ENCODE data around the gene PDLIM7. TPM values are rescaled to one million over a fixed set of nuclear protein-coding genes. Genes with fewer than 3 reads are reported as not detected.

PDLIM7 gene
- total and polyA plus RNA-seq, 2 of the 4 experiments (the other 2 are of a cell fraction), result 70.4 to 534 TPM

DNA sequence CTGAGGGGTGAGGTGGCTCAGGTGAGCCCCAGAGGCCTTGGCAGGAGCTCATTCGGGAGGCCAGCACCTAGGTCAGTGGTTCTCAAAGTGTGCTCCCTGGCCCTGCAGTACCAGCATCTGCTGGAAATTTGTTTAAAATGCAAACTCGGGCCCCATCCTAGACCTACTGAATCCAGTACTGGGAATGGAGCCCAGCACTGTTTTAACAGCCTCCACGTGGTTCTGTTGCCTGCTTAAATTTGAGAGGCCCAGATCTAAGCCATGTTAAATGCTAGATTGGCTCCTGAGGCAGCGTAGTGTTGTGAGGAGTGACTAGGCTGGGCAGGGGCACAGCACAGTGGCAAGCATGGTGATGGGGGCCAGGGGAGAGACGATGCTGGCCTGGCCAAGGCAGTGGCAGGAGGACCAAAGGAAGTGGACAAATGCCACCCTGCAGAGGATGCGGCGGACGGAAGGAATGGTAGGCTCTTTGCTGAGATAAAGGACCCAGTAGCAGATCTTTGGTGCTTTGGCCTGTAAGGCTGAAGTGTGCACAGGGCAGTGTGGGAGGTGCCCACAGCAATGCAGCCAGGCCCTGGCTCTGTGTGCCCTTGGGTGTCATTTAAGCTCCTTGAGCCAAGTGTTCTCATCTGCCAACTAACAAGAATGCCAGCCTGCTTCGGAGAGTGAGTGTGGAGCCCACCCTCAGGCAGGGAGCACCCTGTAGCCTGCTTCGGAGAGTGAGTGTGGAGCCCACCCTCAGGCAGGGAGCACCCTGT lies 46.6 kb downstream of the PDLIM7 start:
- WGBS, 2 experiments (ENCODE audit: extremely low coverage in 2 of 2, insufficient read length in 1 of 2), result 88% methylated on average over 6 of the region's 10 CpGs; no CpG with 5 or more reads in 1 of the 2 experiments

More for the DNA sequence above, 46.6 kb downstream of the PDLIM7 start:
- Histone ChIP-seq H3K79me1 (ENCODE audit: low read depth in 1 of 2, low read length in 2 of 2) (peaks cover 0 to 4% of the 10 kb centered on the region in 2 experiments; a peak in 1 of 4 replicates), H3K23ac (ENCODE audit: low read depth, low read length) (no peak overlapping the region), H3K14ac (replicated peaks; ENCODE audit: low read depth, low read length) (no peak overlapping the region), H3K27ac (ENCODE audit: insufficient read depth, low read length) (no peak overlapping the region), H3K4me3 (ENCODE audit: insufficient read depth, low read depth, low read length) (no peak overlapping the region), H2BK120ac (ENCODE audit: low read depth, low read length) (no peak overlapping the region), H3K56ac (ENCODE audit: extremely low read depth, insufficient read depth, low read length) (no peak overlapping the region), H4K8ac (ENCODE audit: low read depth in 2 of 2, low read length in 2 of 2) (no peak overlapping the region), H3K36me3 (ENCODE audit: control insufficient read depth, insufficient read depth, low read length) (no peaks in the 10 kb centered on the region), H3K4me2 (ENCODE audit: low read depth, low read length) (no peak overlapping the region), H2BK20ac (ENCODE audit: low read depth, low read length) (no peak overlapping the region), H2AFZ (replicated peaks; ENCODE audit: low read length, poor library complexity) (no peak overlapping the region), H3K9ac (ENCODE audit: low read depth, low read length) (no peak overlapping the region), H4K20me1 (ENCODE audit: insufficient read depth, low read length) (peaks cover 23% of the 10 kb centered on the region), H3K4ac (ENCODE audit: low read depth, low read length) (no peak overlapping the region), H2AK9ac (replicated peaks; ENCODE audit: low read depth, low read length, poor library complexity) (peak overlapping the region; percentile 62), H3K18ac (ENCODE audit: low read depth, low read length) (no peak overlapping the region), H2AK5ac (ENCODE audit: low read depth, low read length) (no peak overlapping the region), H4K91ac (ENCODE audit: insufficient read depth, low read depth, low read length) (no peak overlapping the region), H4K5ac (ENCODE audit: low read depth, low read length) (no peak overlapping the region), H3K9me3 (ENCODE audit: control insufficient read depth, insufficient read depth, low read length) (no peaks in the 10 kb centered on the region), H3K4me1 (ENCODE audit: control insufficient read depth, insufficient read depth, low read length) (peaks cover 17% of the 10 kb centered on the region), H3K27me3 (ENCODE audit: control insufficient read depth, insufficient read depth, low read length) (no peaks in the 10 kb centered on the region), H2BK15ac (ENCODE audit: low read depth, low read length) (no peak overlapping the region), H2BK5ac (ENCODE audit: low read depth, low read length, poor library complexity, severe bottlenecking) (no peak overlapping the region), H3K9me1 (ENCODE audit: insufficient read depth, low read length) (peaks cover 4% of the 10 kb centered on the region; the same call in 1 of the 2 replicates)
- TF ChIP-seq MAZ (IDR thresholded peaks at IDR 0.05; ENCODE audit: borderline replicate concordance, low read depth, low read length), result no peak
- TF ChIP-seq MXI1 (IDR thresholded peaks at IDR 0.05; ENCODE audit: borderline replicate concordance, low read depth, low read length), result no peak
- TF ChIP-seq, protein P1, sequence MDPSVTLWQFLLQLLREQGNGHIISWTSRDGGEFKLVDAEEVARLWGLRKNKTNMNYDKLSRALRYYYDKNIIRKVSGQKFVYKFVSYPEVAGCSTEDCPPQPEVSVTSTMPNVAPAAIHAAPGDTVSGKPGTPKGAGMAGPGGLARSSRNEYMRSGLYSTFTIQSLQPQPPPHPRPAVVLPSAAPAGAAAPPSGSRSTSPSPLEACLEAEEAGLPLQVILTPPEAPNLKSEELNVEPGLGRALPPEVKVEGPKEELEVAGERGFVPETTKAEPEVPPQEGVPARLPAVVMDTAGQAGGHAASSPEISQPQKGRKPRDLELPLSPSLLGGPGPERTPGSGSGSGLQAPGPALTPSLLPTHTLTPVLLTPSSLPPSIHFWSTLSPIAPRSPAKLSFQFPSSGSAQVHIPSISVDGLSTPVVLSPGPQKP (IDR thresholded peaks at IDR 0.05; ENCODE audit: borderline replicate concordance, low read depth, low read length), result no peak
- no peak for TF ChIP-seq MAFK (IDR thresholded peaks at IDR 0.05; ENCODE audit: low read depth, low read length)
- no peak for TF ChIP-seq POLR2A (IDR thresholded peaks at IDR 0.05; ENCODE audit: low read depth, low read length)
- TF ChIP-seq, protein P2, sequence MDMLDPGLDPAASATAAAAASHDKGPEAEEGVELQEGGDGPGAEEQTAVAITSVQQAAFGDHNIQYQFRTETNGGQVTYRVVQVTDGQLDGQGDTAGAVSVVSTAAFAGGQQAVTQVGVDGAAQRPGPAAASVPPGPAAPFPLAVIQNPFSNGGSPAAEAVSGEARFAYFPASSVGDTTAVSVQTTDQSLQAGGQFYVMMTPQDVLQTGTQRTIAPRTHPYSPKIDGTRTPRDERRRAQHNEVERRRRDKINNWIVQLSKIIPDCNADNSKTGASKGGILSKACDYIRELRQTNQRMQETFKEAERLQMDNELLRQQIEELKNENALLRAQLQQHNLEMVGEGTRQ (IDR thresholded peaks at IDR 0.05; ENCODE audit: low read depth, low read length), result no peak
- no peak for TF ChIP-seq RAD21 (IDR thresholded peaks at IDR 0.05; ENCODE audit: low read length)
- no peak for TF ChIP-seq CHD1 (IDR thresholded peaks at IDR 0.05; ENCODE audit: low read depth, low read length)
- TF ChIP-seq RFX5 (IDR thresholded peaks at IDR 0.05; ENCODE audit: low read depth, low read length), result no peak
- no peak for TF ChIP-seq BHLHE40 (IDR thresholded peaks at IDR 0.05; ENCODE audit: low read depth, low read length)
- no peak for TF ChIP-seq SMC3 (IDR thresholded peaks at IDR 0.05; ENCODE audit: low read depth, low read length)
- TF ChIP-seq, protein P3, sequence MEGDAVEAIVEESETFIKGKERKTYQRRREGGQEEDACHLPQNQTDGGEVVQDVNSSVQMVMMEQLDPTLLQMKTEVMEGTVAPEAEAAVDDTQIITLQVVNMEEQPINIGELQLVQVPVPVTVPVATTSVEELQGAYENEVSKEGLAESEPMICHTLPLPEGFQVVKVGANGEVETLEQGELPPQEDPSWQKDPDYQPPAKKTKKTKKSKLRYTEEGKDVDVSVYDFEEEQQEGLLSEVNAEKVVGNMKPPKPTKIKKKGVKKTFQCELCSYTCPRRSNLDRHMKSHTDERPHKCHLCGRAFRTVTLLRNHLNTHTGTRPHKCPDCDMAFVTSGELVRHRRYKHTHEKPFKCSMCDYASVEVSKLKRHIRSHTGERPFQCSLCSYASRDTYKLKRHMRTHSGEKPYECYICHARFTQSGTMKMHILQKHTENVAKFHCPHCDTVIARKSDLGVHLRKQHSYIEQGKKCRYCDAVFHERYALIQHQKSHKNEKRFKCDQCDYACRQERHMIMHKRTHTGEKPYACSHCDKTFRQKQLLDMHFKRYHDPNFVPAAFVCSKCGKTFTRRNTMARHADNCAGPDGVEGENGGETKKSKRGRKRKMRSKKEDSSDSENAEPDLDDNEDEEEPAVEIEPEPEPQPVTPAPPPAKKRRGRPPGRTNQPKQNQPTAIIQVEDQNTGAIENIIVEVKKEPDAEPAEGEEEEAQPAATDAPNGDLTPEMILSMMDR (conservative IDR thresholded peaks at IDR 0.05; ENCODE audit: low read depth, low read length), result no peak
- no peak for TF ChIP-seq CEBPB (IDR thresholded peaks at IDR 0.05; ENCODE audit: low read depth, low read length)
- TF ChIP-seq NFE2L2 (IDR thresholded peaks at IDR 0.05; ENCODE audit: low read depth, low read length), result no peak
- no TSS peak for BruUV-seq (replicated peaks)
- ChIA-PET POLR2A (ENCODE audit: unreplicated experiment) (no interaction called here), CTCF (interaction anchor here (5.2 kb wide), 1 partner anchor 47 kb away, joined by 44 read pairs; no protein-coding TSS in a partner anchor)
- in situ Hi-C loops (cut with MboI; ENCODE audit: low sequenced_read_pairs), result no loop called here
- intact Hi-C loops (cut with micrococcal nuclease), result no loop called here
- no peak for DNase-seq
- dilution Hi-C loops (cut with HindIII; ENCODE audit: low sequenced_read_pairs, unreplicated experiment), result no loop called here
- ATAC-seq (ENCODE audit: low read depth), result no peak

Measured in IMR-90 (cell line).